ENCODE results near the gene TUBGCP2. TPM values are rescaled to one million over a fixed set of nuclear protein-coding genes. Genes with fewer than 3 reads are reported as not detected.

TUBGCP2 gene
- total RNA-seq, 1 experiment from 2014 or later = 52.4 TPM

GRCh38 chr10:133261726-133262325 lies 46.8 kb downstream of the TUBGCP2 start:
- no peaks in the 10 kb centered on the region for H3K36me3 Mint-ChIP-seq (ENCODE audit: insufficient read depth in 1 of 3, low read depth in 3 of 3)
- H3K14ac ChIP-seq (ENCODE audit: insufficient read depth, low read length) = no peak overlapping the region
- H3T11ph ChIP-seq (ENCODE audit: low read length) = no peak overlapping the region
- H3K9me3 Mint-ChIP-seq = no peaks in the 10 kb centered on the region
- H2BK12ac ChIP-seq (ENCODE audit: insufficient read length, low read depth, low read length) = no peak overlapping the region
- no peaks in the 10 kb centered on the region for H3K79me2 ChIP-seq (ENCODE audit: insufficient read depth, low read length)
- no peaks in the 10 kb centered on the region for H3K4me1 ChIP-seq (ENCODE audit: insufficient read depth, low read length)
- H3K18ac ChIP-seq (ENCODE audit: insufficient read length, low read depth, low read length) = no peak overlapping the region
- DNase-seq = peak; percentile 69
- H3K9ac ChIP-seq (ENCODE audit: extremely low read depth, insufficient read length, low read length) = no peak overlapping the region
- H3K27ac ChIP-seq (ENCODE audit: insufficient read length, low read depth, low read length) = no peak overlapping the region
- H4K20me1 ChIP-seq (ENCODE audit: control insufficient read depth, insufficient read depth, insufficient read length) = peaks cover 3% of the 10 kb centered on the region
- no peak overlapping the region for H4K91ac ChIP-seq (ENCODE audit: insufficient read length, low read depth, low read length)
- H2BK5ac ChIP-seq (ENCODE audit: insufficient read length, low read length) = no peak overlapping the region
- H3K56ac ChIP-seq (ENCODE audit: insufficient read length, low read depth, low read length) = no peak overlapping the region
- H2AFZ ChIP-seq (ENCODE audit: low read length) = no peak overlapping the region
- peaks cover 11 to 28% of the 10 kb centered on the region in 2 experiments for H3K4me1 Mint-ChIP-seq
- H2BK120ac ChIP-seq (ENCODE audit: low read depth, low read length, poor library complexity, severe bottlenecking) = no peak overlapping the region
- H3K4ac ChIP-seq (ENCODE audit: low read depth, low read length) = no peak overlapping the region
- no peak overlapping the region for H4K5ac ChIP-seq (ENCODE audit: insufficient read length, low read depth, low read length)
- no peak overlapping the region for H3K23ac ChIP-seq (ENCODE audit: insufficient read length, low read depth, low read length)
- H3K79me1 ChIP-seq (ENCODE audit: insufficient read depth, low read depth, low read length, poor library complexity, severe bottlenecking) = no peaks in the 10 kb centered on the region
- H3K4me3 Mint-ChIP-seq = peak overlapping the region; percentile 66 to 79
- H3K9me3 ChIP-seq (ENCODE audit: control insufficient read depth, low read depth, low read length) = no peaks in the 10 kb centered on the region
- no peak overlapping the region for H4K8ac ChIP-seq (replicated peaks; ENCODE audit: insufficient read length, low read depth, low read length)
- H3K27me3 ChIP-seq (ENCODE audit: insufficient read depth, low read length) = no peaks in the 10 kb centered on the region; the same call in 1 of the 2 replicates
- peaks cover 19% of the 10 kb centered on the region for H3K27me3 Mint-ChIP-seq (ENCODE audit: low read depth)
- WGBS (ENCODE audit: extremely low coverage, insufficient read length, low lambda C conversion rate) = no CpG with 5 or more reads among the region's 79 CpGs
- peak overlapping the region; percentile 52 for H3K4me2 ChIP-seq (ENCODE audit: insufficient read depth, insufficient read length, low read length)
- no peak overlapping the region for H2BK15ac ChIP-seq (ENCODE audit: low read depth, low read length)
- no peak overlapping the region for H2BK20ac ChIP-seq (ENCODE audit: low read depth, low read length, poor library complexity, severe bottlenecking)
- H3K27ac Mint-ChIP-seq = no peak overlapping the region
- H2AK5ac ChIP-seq (ENCODE audit: insufficient read length, low read length) = no peak overlapping the region
- no peak for TF ChIP-seq CTCF (conservative IDR thresholded peaks at IDR 0.05)
- H3K23me2 ChIP-seq (ENCODE audit: insufficient read length, low read depth, low read length, poor library complexity, severe bottlenecking) = peaks cover 7% of the 10 kb centered on the region

Measured in H9 (cell line).